Erythroblast (primary cell): ENCODE measurements around the gene LRRC9.

ENCODE experiments used
- GATA1 ChIP-seq: IDR thresholded peaks from 2 replicates; pipeline ENCODE4 v1.6.1; 2011; ENCODE audit warnings: low read depth, mild to moderate bottlenecking, control low read depth, low read length, moderate library complexity
- POLR2A ChIP-seq: IDR thresholded peaks from 2 replicates; pipeline ENCODE4 v1.6.1; 2011; ENCODE audit warnings: mild to moderate bottlenecking, low read length

- TF ChIP-seq POLR2A (no peak), GATA1 (no peak)
Measured at GRCh38 chr14:60090864-60091519, 171.0 kb downstream of the LRRC9 start.
